ENCODE measurements around the gene CCDC9B. TPM values are rescaled to one million over a fixed set of nuclear protein-coding genes. Genes with fewer than 3 reads are reported as not detected.
A peak's percentile ranks its signal among the peaks of the same experiment; 100 is the strongest.

Gene CCDC9B
- total RNA-seq, 3 donors from 2014 or later, result 0.13 to 0.30 (median 0.25) TPM

- H3K27me3 Mint-ChIP-seq (ENCODE audit: low read depth), result no peaks in the 10 kb centered on the region
- no peaks in the 10 kb centered on the region for H3K4me1 Mint-ChIP-seq (ENCODE audit: low read depth)
- no peak overlapping the region for H3K4me3 Mint-ChIP-seq
- peaks cover 19% of the 10 kb centered on the region for H3K36me3 Mint-ChIP-seq (ENCODE audit: insufficient read depth)
- ATAC-seq (no peak), DNase-seq (no peak)
- no peaks in the 10 kb centered on the region for H3K9me3 Mint-ChIP-seq
Observed at GRCh38 chr15:40293006-40293405, 47.7 kb downstream of the CCDC9B start.

- H3K4me3 Mint-ChIP-seq, result no peak overlapping the region
- no peaks in the 10 kb centered on the region for H3K9me3 Mint-ChIP-seq
- no peaks in the 10 kb centered on the region for H3K4me1 Mint-ChIP-seq (ENCODE audit: low read depth)
- no peak for ATAC-seq
- peaks cover 17% of the 10 kb centered on the region for H3K36me3 Mint-ChIP-seq (ENCODE audit: insufficient read depth)
- no peaks in the 10 kb centered on the region for H3K27me3 Mint-ChIP-seq (ENCODE audit: low read depth)
- DNase-seq, result no peak
Observed at GRCh38 chr15:40292246-40292645, 48.5 kb downstream of the CCDC9B start.

GRCh38 chr15:40290918-40291574, 49.7 kb downstream of the CCDC9B start:
- no peak for ATAC-seq
- peaks cover 13% of the 10 kb centered on the region for H3K36me3 Mint-ChIP-seq (ENCODE audit: insufficient read depth)
- H3K4me3 Mint-ChIP-seq, result no peak overlapping the region
- H3K9me3 Mint-ChIP-seq, result no peaks in the 10 kb centered on the region
- no peaks in the 10 kb centered on the region for H3K27me3 Mint-ChIP-seq (ENCODE audit: low read depth)
- DNase-seq, result no peak
- no peaks in the 10 kb centered on the region for H3K4me1 Mint-ChIP-seq (ENCODE audit: low read depth)

- no peaks in the 10 kb centered on the region for H3K27me3 Mint-ChIP-seq (ENCODE audit: low read depth)
- DNase-seq (no peak), ATAC-seq (no peak)
- H3K4me3 Mint-ChIP-seq, result no peak overlapping the region
- H3K9me3 Mint-ChIP-seq, result no peaks in the 10 kb centered on the region
- H3K36me3 Mint-ChIP-seq (ENCODE audit: insufficient read depth), result peaks cover 12% of the 10 kb centered on the region
- H3K4me1 Mint-ChIP-seq (ENCODE audit: low read depth), result no peaks in the 10 kb centered on the region
Observed at GRCh38 chr15:40290545-40290917, 50.2 kb downstream of the CCDC9B start.

- H3K36me3 Mint-ChIP-seq (ENCODE audit: insufficient read depth), result peaks cover 10% of the 10 kb centered on the region
- H3K9me3 Mint-ChIP-seq, result no peaks in the 10 kb centered on the region
- DNase-seq (no peak), ATAC-seq (no peak)
- no peak overlapping the region for H3K4me3 Mint-ChIP-seq
- no peaks in the 10 kb centered on the region for H3K4me1 Mint-ChIP-seq (ENCODE audit: low read depth)
- no peaks in the 10 kb centered on the region for H3K27me3 Mint-ChIP-seq (ENCODE audit: low read depth)
Observed at GRCh38 chr15:40289140-40289775, 51.5 kb downstream of the CCDC9B start.

GRCh38 chr15:40287968-40288367, 52.8 kb downstream of the CCDC9B start:
- Mint-ChIP-seq H3K27me3 (ENCODE audit: low read depth) (no peaks in the 10 kb centered on the region), H3K36me3 (ENCODE audit: insufficient read depth) (peaks cover 7% of the 10 kb centered on the region), H3K4me3 (no peak overlapping the region), H3K9me3 (no peaks in the 10 kb centered on the region), H3K4me1 (ENCODE audit: low read depth) (no peaks in the 10 kb centered on the region)
- no peak for DNase-seq
- ATAC-seq, result no peak

GRCh38 chr15:40287505-40287904, 53.2 kb downstream of the CCDC9B start:
- ATAC-seq (no peak), DNase-seq (no peak)
- no peaks in the 10 kb centered on the region for H3K9me3 Mint-ChIP-seq
- H3K36me3 Mint-ChIP-seq (ENCODE audit: insufficient read depth), result peaks cover 7% of the 10 kb centered on the region
- no peak overlapping the region for H3K4me3 Mint-ChIP-seq
- H3K27me3 Mint-ChIP-seq (ENCODE audit: low read depth), result no peaks in the 10 kb centered on the region
- no peaks in the 10 kb centered on the region for H3K4me1 Mint-ChIP-seq (ENCODE audit: low read depth)

- Mint-ChIP-seq H3K36me3 (ENCODE audit: insufficient read depth) (peaks cover 7% of the 10 kb centered on the region), H3K9me3 (no peaks in the 10 kb centered on the region), H3K27me3 (ENCODE audit: low read depth) (no peaks in the 10 kb centered on the region), H3K4me1 (ENCODE audit: low read depth) (no peaks in the 10 kb centered on the region), H3K4me3 (no peak overlapping the region)
- DNase-seq (no peak), ATAC-seq (no peak)
Observed at GRCh38 chr15:40286794-40287193, 53.9 kb downstream of the CCDC9B start.

GRCh38 chr15:40286061-40286532, 54.6 kb downstream of the CCDC9B start:
- H3K36me3 Mint-ChIP-seq (ENCODE audit: insufficient read depth), result peaks cover 7% of the 10 kb centered on the region
- ATAC-seq, result no peak
- H3K27me3 Mint-ChIP-seq (ENCODE audit: low read depth), result peaks cover 2% of the 10 kb centered on the region
- DNase-seq, result no peak
- no peak overlapping the region for H3K4me3 Mint-ChIP-seq
- H3K4me1 Mint-ChIP-seq (ENCODE audit: low read depth), result no peaks in the 10 kb centered on the region
- H3K9me3 Mint-ChIP-seq, result no peaks in the 10 kb centered on the region

GRCh38 chr15:40285554-40286011, 55.2 kb downstream of the CCDC9B start:
- no peaks in the 10 kb centered on the region for H3K9me3 Mint-ChIP-seq
- H3K27me3 Mint-ChIP-seq (ENCODE audit: low read depth), result peaks cover 4% of the 10 kb centered on the region
- no peak for DNase-seq
- H3K36me3 Mint-ChIP-seq (ENCODE audit: insufficient read depth), result peaks cover 7% of the 10 kb centered on the region
- H3K4me1 Mint-ChIP-seq (ENCODE audit: low read depth), result peaks cover 2% of the 10 kb centered on the region
- no peak overlapping the region for H3K4me3 Mint-ChIP-seq
- no peak for ATAC-seq

GRCh38 chr15:40285151-40285550, 55.6 kb downstream of the CCDC9B start:
- ATAC-seq (no peak), DNase-seq (no peak)
- Mint-ChIP-seq H3K4me3 (no peak overlapping the region), H3K9me3 (no peaks in the 10 kb centered on the region), H3K27me3 (ENCODE audit: low read depth) (peaks cover 9% of the 10 kb centered on the region), H3K4me1 (ENCODE audit: low read depth) (peaks cover 2% of the 10 kb centered on the region), H3K36me3 (ENCODE audit: insufficient read depth) (peaks cover 7% of the 10 kb centered on the region)

GRCh38 chr15:40283615-40284300, 57.0 kb downstream of the CCDC9B start:
- peaks cover 2% of the 10 kb centered on the region for H3K4me1 Mint-ChIP-seq (ENCODE audit: low read depth)
- DNase-seq (no peak), ATAC-seq (no peak)
- no peaks in the 10 kb centered on the region for H3K9me3 Mint-ChIP-seq
- H3K27me3 Mint-ChIP-seq (ENCODE audit: low read depth), result peaks cover 16% of the 10 kb centered on the region
- H3K36me3 Mint-ChIP-seq (ENCODE audit: insufficient read depth), result peaks cover 2% of the 10 kb centered on the region
- H3K4me3 Mint-ChIP-seq, result no peak overlapping the region

GRCh38 chr15:40282869-40283614, 57.7 kb downstream of the CCDC9B start, which contains the start of gene ANKRD63:
ANKRD63 (minus strand) TSS chr15:40283064; CDS start chr15:40282586, 478 bp downstream.
- peak; percentile 26 for DNase-seq
- Mint-ChIP-seq H3K4me3 (peak within 1 kb of the TSS; percentile 67), H3K9me3 (no peaks in the 10 kb centered on the region), H3K4me1 (ENCODE audit: low read depth) (peaks cover 2% of the 10 kb centered on the region), H3K27me3 (ENCODE audit: low read depth) (peaks cover 23% of the 10 kb centered on the region), H3K36me3 (ENCODE audit: insufficient read depth) (peaks cover 2% of the 10 kb centered on the region)
- ATAC-seq, result peak; percentile 78 to 79

Data from activated T-cell treated with anti-CD3 and anti-CD28 coated beads, Interleukin-2, amount 50 U/mL, for 4 hours (primary cell).